Peyer's patch (tissue), 4 donors: ENCODE results near the gene ZNF595. TPM values are rescaled to one million over a fixed set of nuclear protein-coding genes. Genes with fewer than 3 reads are reported as not detected.

Source experiments
- DNase-seq, 3 donors: peaks; one replicate each; pipeline ENCODE4 v3.0.0-alpha.2; 2017 to 2019
- H3K27ac ChIP-seq, 4 donors: fragments of 200-600 bp; sonication (generic); one replicate each; pipeline ENCODE4 v1.5.1; 2016 to 2019
- H3K27me3 ChIP-seq, 2 donors: fragments of 200-600 bp; sonication (generic); one replicate each; pipeline ENCODE4 v1.5.1; 2019
- H3K36me3 ChIP-seq, 3 donors: fragments of 200-600 bp; sonication (generic); one replicate each; pipeline ENCODE4 v1.5.1; 2016 to 2019
- H3K4me1 ChIP-seq, 4 donors: fragments of 200-600 bp; sonication (generic); one replicate each; pipeline ENCODE4 v1.5.1; 2016 to 2019
- H3K4me3 ChIP-seq, 4 donors: fragments of 200-600 bp; sonication (generic); 1 replicate in 3 of 4; 2 replicates in 1 of 4; pipeline ENCODE4 v1.5.1; 2016 to 2019; ENCODE audit warnings: mild to moderate bottlenecking in 1 of 4
- H3K9me3 ChIP-seq, 4 donors: fragments of 200-600 bp; sonication (generic); one replicate each; pipeline ENCODE4 v1.5.1; 2016 to 2019; ENCODE audit warnings: mild to moderate bottlenecking in 1 of 4
- POLR2A ChIP-seq, 2 donors: fragments of 450-650 bp; IDR thresholded peaks; one replicate each; pipeline ENCODE4 v1.5.1; 2017; ENCODE audit warnings: antibody characterized with exemption in 2 of 2, mild to moderate bottlenecking in 2 of 2, moderate library complexity in 2 of 2
- total RNA-seq, 4 donors: library from RNA; depleted of rRNA; stranded (reverse); fragments of >200 nt; gene quantifications; one replicate each; pipeline ENCODE4 v1.1.0, GENCODE V29; 2016
- TF ChIP-seq, protein P1 (sequence below), 6 experiments: fragments of 450-650 bp in 4 of 6; fragments of 200-600 bp in 2 of 6; sonication (generic) in 1 of 6; IDR thresholded peaks; one replicate each; pipeline ENCODE4 v1.5.1; 2017 to 2019; ENCODE audit warnings: antibody characterized with exemption in 6 of 6, mild to moderate bottlenecking in 3 of 6, moderate library complexity in 1 of 6

ZNF595 gene
- total RNA-seq, 4 donors from 2014 or later = 8.9 to 52.8 (median 26.9) TPM

DNA sequence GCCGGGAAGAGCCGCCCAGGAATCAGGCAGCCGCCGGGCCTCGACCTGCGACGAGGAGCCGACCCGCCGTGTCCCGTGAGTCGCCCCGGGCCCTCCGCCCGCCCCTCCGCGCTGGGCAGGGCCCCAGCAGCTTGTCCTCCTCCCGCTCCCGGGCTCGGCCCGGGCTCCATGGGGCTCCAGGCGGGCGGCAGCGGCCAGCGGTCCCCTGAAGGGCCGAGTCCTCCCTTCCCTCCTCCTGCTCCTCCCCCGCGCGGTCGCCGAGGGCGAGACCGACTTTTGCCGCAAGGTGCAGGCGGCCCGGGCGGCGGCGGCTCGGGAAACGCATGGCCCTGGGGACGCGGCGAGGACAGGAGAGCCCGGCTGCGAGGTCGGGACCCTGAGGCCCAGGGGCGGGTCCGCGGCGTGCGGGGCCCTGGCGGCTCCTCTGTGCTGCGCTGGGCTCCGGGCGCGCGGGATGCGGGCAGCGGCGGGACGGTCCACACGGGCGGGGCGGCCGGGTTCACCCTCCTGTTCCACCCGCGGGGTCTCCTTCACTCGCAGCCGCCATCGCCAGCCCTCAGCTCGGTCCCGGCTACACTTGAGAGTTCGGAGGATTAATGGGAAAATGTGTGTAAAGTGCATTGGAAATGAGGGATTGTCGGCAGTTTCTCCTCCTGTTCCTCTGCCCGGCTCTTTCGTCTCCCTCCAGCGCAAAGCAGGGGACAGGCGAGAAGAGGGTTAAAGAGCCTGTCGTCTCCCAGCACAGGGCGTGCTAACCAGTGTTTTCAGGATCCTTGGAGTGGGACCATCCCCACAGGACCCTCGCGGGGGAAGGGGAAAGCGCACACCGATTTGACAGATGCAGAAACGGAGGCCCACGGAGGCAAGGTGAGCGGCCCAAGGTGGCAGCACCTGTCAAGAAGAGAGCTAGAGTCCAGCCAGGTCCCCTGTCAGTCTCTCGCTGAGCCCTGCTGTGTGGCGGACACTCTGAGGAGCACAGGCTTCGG is 54.6 kb downstream of the ZNF595 start:
- Histone ChIP-seq H3K27ac (no peak overlapping the region), H3K4me3 (peak overlapping the region in 1 of 4 donors; percentile 31), H3K4me1 (peaks cover 0 to 6% (median 0%) of the 10 kb centered on the region in 4 donors), H3K36me3 (no peaks in the 10 kb centered on the region), H3K9me3 (peaks cover 0 to 25% (median 7%) of the 10 kb centered on the region in 4 donors), H3K27me3 (peaks cover 0 to 7% of the 10 kb centered on the region in 2 donors)
- TF ChIP-seq, protein P1, sequence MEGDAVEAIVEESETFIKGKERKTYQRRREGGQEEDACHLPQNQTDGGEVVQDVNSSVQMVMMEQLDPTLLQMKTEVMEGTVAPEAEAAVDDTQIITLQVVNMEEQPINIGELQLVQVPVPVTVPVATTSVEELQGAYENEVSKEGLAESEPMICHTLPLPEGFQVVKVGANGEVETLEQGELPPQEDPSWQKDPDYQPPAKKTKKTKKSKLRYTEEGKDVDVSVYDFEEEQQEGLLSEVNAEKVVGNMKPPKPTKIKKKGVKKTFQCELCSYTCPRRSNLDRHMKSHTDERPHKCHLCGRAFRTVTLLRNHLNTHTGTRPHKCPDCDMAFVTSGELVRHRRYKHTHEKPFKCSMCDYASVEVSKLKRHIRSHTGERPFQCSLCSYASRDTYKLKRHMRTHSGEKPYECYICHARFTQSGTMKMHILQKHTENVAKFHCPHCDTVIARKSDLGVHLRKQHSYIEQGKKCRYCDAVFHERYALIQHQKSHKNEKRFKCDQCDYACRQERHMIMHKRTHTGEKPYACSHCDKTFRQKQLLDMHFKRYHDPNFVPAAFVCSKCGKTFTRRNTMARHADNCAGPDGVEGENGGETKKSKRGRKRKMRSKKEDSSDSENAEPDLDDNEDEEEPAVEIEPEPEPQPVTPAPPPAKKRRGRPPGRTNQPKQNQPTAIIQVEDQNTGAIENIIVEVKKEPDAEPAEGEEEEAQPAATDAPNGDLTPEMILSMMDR (IDR thresholded peaks at IDR 0.05) = no peak
- TF ChIP-seq POLR2A (IDR thresholded peaks at IDR 0.05) = no peak
- no peak for DNase-seq

- Histone ChIP-seq H3K9me3 (peaks cover 0 to 12% (median 3%) of the 10 kb centered on the region in 4 donors), H3K27me3 (peaks cover 0 to 1% of the 10 kb centered on the region in 2 donors), H3K4me3 (no peak overlapping the region), H3K36me3 (no peaks in the 10 kb centered on the region), H3K4me1 (no peaks in the 10 kb centered on the region), H3K27ac (no peak overlapping the region)
- DNase-seq = no peak
- TF ChIP-seq POLR2A (IDR thresholded peaks at IDR 0.05) = no peak
- TF ChIP-seq, protein P1 (IDR thresholded peaks at IDR 0.05) = no peak
These were observed 59.6 kb downstream of the ZNF595 start for GRCh38 chr4:112771-113170.

DNA sequence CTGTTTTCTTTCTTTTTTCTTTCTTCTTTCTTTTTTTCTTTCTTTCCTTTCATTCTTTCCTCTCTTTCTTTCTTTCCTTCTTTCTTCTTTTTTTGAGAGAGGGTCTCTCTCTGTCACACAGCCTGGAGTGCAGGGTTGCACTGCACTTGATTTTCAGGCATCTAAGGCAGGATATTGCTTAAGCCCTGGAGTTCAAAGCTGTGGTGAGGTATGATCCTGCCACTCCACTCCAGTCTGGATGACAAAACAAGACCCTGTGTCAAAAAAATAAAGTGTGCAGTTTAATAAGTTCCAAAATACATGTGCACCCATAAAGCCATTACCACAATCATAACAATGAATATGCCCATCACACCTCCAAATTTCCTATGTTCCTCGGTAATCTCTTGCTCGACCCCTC is 60.6 kb downstream of the ZNF595 start:
- Histone ChIP-seq H3K4me3 (no peak overlapping the region), H3K4me1 (no peaks in the 10 kb centered on the region), H3K27me3 (no peaks in the 10 kb centered on the region), H3K36me3 (no peaks in the 10 kb centered on the region), H3K27ac (no peak overlapping the region), H3K9me3 (peaks cover 0 to 4% (median 2%) of the 10 kb centered on the region in 4 donors)
- no peak for DNase-seq
- TF ChIP-seq, protein P1 (IDR thresholded peaks at IDR 0.05) = no peak

- no peak overlapping the region for H3K4me3 ChIP-seq
- no peaks in the 10 kb centered on the region for H3K36me3 ChIP-seq
- no peaks in the 10 kb centered on the region for H3K4me1 ChIP-seq
- no peaks in the 10 kb centered on the region for H3K9me3 ChIP-seq
- DNase-seq = no peak
- no peak for TF ChIP-seq POLR2A (IDR thresholded peaks at IDR 0.05)
- TF ChIP-seq, protein P1 (IDR thresholded peaks at IDR 0.05) = no peak
- H3K27ac ChIP-seq = no peak overlapping the region
- no peaks in the 10 kb centered on the region for H3K27me3 ChIP-seq
These were observed 61.0 kb downstream of the ZNF595 start for GRCh38 chr4:114149-114548.

DNA sequence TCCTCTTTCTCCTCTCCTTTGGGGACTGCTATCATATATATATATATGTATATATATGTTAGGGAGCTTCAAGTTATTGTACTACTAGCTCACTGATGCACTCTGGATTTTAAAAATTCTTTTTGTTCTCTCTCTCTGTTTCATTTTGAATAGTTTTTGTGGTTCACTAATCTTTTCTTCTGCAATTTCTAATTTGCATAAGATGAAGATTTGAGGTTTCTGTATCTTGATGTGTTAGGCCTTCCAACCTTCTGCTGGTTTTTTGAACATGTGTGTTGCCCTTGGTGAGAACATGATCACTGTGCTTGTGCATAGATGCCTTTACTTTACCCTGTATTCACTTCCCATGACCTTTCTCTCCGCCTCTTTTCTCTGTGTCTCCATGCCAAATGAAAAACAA is 63.4 kb downstream of the ZNF595 start:
- Histone ChIP-seq H3K9me3 (peaks cover 0 to 9% (median 0%) of the 10 kb centered on the region in 4 donors), H3K36me3 (no peaks in the 10 kb centered on the region), H3K4me1 (no peaks in the 10 kb centered on the region), H3K27ac (no peak overlapping the region), H3K27me3 (no peaks in the 10 kb centered on the region), H3K4me3 (no peak overlapping the region)
- TF ChIP-seq, protein P1 (IDR thresholded peaks at IDR 0.05) = no peak
- DNase-seq = no peak
